Panc1 (cell line): ENCODE data around the gene MAD1L1. TPM values are rescaled to one million over a fixed set of nuclear protein-coding genes. Genes with fewer than 3 reads are reported as not detected.

ENCODE experiments used
- ATAC-seq: fragments of 200-7000 bp; cut with Tn5 transposase; 2 replicates; pipeline ENCODE4 v1.9.1; 2020; ENCODE audit warnings: mild to moderate bottlenecking, moderate library complexity
- BruUV-seq: library from RNA; stranded (reverse); fragments of 400-500 nt; replicated peaks from 2 replicates; lab custom pipeline; 2021; lab: Mats Ljungman, UMichigan
- CTCF ChIA-PET: fragments of 300-600 bp; sonication (Branson Sonifier 250); formaldehyde crosslinking; loops from one replicate; lab custom pipeline; 2022; ENCODE audit warnings: antibody characterized with exemption; lab: Charles Lee
- POLR2A ChIA-PET: fragments of 300-600 bp; sonication (Branson Sonifier 250); formaldehyde crosslinking; loops from one replicate; lab custom pipeline; 2022; ENCODE audit warnings: antibody characterized with exemption; lab: Charles Lee
- DNase-seq: peaks from one replicate; pipeline ENCODE4 v3.0.0-alpha.2; 2010; ENCODE audit warnings: low read depth, low spot score
- H3K27ac ChIP-seq: 2 replicates; pipeline ENCODE4 v1.5.1; 2011; ENCODE audit warnings: mild to moderate bottlenecking, low read length, inconsistent platforms
- H3K27me3 ChIP-seq: fragments of 200-500 bp; sonication (Bioruptor generic); 2 replicates; pipeline ENCODE4 v1.6.0; 2014; ENCODE audit warnings: low read length, inconsistent platforms; ENCODE audit not compliant: control insufficient read depth, insufficient read depth
- H3K36me3 ChIP-seq: fragments of 200-500 bp; sonication (Bioruptor generic); 2 replicates; pipeline ENCODE4 v1.5.1; 2014; ENCODE audit warnings: inconsistent platforms, mild to moderate bottlenecking, low read length, moderate library complexity; ENCODE audit not compliant: control insufficient read depth, insufficient read depth
- H3K4me1 ChIP-seq: 2 replicates; pipeline ENCODE4 v1.5.1; 2011; ENCODE audit warnings: inconsistent platforms, mild to moderate bottlenecking, low read length, moderate library complexity; ENCODE audit not compliant: control insufficient read depth, insufficient read depth
- H3K4me3 ChIP-seq, 2 experiments: 2 replicates each; pipeline ENCODE4 v1.5.1; 2011 to 2012; ENCODE audit warnings: low read depth in 2 of 2, low read length in 2 of 2, mild to moderate bottlenecking in 2 of 2, inconsistent platforms in 1 of 2, moderate library complexity in 1 of 2
- H3K9me3 ChIP-seq: fragments of 200-500 bp; sonication (Bioruptor generic); 2 replicates; pipeline ENCODE4 v1.5.1; 2014; ENCODE audit warnings: low read depth, mild to moderate bottlenecking, inconsistent platforms, low read length, moderate library complexity; ENCODE audit not compliant: control insufficient read depth, insufficient read depth
- POLR2AphosphoS5 ChIP-seq: IDR thresholded peaks from 2 replicates; pipeline ENCODE4 v1.6.1; 2012; ENCODE audit warnings: mild to moderate bottlenecking, low read depth, low read length, moderate library complexity
- SIN3A ChIP-seq: IDR thresholded peaks from 2 replicates; pipeline ENCODE4 v1.6.1; 2012; ENCODE audit warnings: low read depth, mild to moderate bottlenecking, low read length, moderate library complexity, borderline replicate concordance; ENCODE audit not compliant: insufficient read depth
- TCF7L2 ChIP-seq: IDR thresholded peaks from 2 replicates; pipeline ENCODE4 v1.6.1; 2011; ENCODE audit warnings: mild to moderate bottlenecking, low read depth, low read length, inconsistent platforms
- in situ Hi-C: cut with HindIII; loops from 2 replicates; pipeline ENCODE4 v1.10.0; 2016; ENCODE audit warnings: low sequenced_read_pairs, low pct_unique_long_range_greater_than_20kb
- intact Hi-C: fragments of 100-400 bp; cut with micrococcal nuclease; formaldehyde crosslinking; loops from one replicate; pipeline ENCODE4 v1.10.0; 2022; ENCODE audit not compliant: unreplicated experiment
- total RNA-seq: library from RNA; stranded (reverse); gene quantifications from one replicate; pipeline ENCODE4 v1.2.1, GENCODE V29; 2021; ENCODE audit not compliant: unreplicated experiment
- TF ChIP-seq, protein P1 (sequence below), 2 experiments: IDR thresholded peaks; 2 replicates each; pipeline ENCODE4 v1.6.1; 2011 to 2012; ENCODE audit warnings: low read depth in 2 of 2, control low read depth in 1 of 2, low read length in 1 of 2, mild to moderate bottlenecking in 1 of 2, moderate library complexity in 1 of 2; ENCODE audit not compliant: insufficient read depth in 1 of 2
- TF ChIP-seq, protein P2 (sequence below): fragments of 450-650 bp; IDR thresholded peaks from 2 replicates; pipeline ENCODE4 v1.5.1; 2017; ENCODE audit warnings: mild to moderate bottlenecking

The MAD1L1 gene
- total RNA-seq, 1 experiment from 2014 or later: 70.8 TPM

DNA sequence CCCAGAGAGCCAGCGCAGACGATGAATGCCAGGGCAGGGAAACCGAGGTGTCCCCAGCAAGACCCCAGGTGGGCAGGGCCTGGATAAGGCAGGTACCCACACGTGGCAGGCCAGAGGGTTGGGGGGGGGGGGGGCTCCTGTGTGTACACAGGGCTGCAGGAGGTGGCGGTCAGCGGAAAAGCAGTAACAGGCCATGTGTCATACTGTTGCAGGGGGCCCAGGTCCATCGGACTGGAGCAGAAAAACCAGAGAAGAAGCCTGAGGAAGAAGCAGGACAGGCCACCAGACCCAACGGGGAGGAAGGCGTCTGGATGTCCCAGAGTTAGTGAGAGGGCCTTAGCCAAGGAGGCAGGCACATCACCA, 116.3 kb downstream of the MAD1L1 start:
- TF ChIP-seq TCF7L2: no peak
- no peak for TF ChIP-seq POLR2AphosphoS5
- TF ChIP-seq SIN3A: no peak
- TF ChIP-seq, protein P1, sequence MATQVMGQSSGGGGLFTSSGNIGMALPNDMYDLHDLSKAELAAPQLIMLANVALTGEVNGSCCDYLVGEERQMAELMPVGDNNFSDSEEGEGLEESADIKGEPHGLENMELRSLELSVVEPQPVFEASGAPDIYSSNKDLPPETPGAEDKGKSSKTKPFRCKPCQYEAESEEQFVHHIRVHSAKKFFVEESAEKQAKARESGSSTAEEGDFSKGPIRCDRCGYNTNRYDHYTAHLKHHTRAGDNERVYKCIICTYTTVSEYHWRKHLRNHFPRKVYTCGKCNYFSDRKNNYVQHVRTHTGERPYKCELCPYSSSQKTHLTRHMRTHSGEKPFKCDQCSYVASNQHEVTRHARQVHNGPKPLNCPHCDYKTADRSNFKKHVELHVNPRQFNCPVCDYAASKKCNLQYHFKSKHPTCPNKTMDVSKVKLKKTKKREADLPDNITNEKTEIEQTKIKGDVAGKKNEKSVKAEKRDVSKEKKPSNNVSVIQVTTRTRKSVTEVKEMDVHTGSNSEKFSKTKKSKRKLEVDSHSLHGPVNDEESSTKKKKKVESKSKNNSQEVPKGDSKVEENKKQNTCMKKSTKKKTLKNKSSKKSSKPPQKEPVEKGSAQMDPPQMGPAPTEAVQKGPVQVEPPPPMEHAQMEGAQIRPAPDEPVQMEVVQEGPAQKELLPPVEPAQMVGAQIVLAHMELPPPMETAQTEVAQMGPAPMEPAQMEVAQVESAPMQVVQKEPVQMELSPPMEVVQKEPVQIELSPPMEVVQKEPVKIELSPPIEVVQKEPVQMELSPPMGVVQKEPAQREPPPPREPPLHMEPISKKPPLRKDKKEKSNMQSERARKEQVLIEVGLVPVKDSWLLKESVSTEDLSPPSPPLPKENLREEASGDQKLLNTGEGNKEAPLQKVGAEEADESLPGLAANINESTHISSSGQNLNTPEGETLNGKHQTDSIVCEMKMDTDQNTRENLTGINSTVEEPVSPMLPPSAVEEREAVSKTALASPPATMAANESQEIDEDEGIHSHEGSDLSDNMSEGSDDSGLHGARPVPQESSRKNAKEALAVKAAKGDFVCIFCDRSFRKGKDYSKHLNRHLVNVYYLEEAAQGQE (IDR thresholded peaks at IDR 0.05; ENCODE audit: insufficient read depth in 1 of 2, low read depth in 2 of 2, low read length in 1 of 2): no peak
- TF ChIP-seq, protein P2, sequence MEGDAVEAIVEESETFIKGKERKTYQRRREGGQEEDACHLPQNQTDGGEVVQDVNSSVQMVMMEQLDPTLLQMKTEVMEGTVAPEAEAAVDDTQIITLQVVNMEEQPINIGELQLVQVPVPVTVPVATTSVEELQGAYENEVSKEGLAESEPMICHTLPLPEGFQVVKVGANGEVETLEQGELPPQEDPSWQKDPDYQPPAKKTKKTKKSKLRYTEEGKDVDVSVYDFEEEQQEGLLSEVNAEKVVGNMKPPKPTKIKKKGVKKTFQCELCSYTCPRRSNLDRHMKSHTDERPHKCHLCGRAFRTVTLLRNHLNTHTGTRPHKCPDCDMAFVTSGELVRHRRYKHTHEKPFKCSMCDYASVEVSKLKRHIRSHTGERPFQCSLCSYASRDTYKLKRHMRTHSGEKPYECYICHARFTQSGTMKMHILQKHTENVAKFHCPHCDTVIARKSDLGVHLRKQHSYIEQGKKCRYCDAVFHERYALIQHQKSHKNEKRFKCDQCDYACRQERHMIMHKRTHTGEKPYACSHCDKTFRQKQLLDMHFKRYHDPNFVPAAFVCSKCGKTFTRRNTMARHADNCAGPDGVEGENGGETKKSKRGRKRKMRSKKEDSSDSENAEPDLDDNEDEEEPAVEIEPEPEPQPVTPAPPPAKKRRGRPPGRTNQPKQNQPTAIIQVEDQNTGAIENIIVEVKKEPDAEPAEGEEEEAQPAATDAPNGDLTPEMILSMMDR: no peak
- Histone ChIP-seq H3K27ac (no peak overlapping the region; the same call in 1 of the 2 replicates), H3K4me1 (peaks cover 25% of the 10 kb centered on the region), H3K27me3 (no peaks in the 10 kb centered on the region), H3K4me3 (no peak overlapping the region), H3K36me3 (no peaks in the 10 kb centered on the region), H3K9me3 (no peaks in the 10 kb centered on the region)
- DNase-seq: no peak
- BruUV-seq: no TSS peak
- intact Hi-C loops: no loop called here
- POLR2A ChIA-PET: no interaction called here
- ATAC-seq: peak; percentile 15; the same call in 1 of the 2 replicates
- in situ Hi-C loops: no loop called here
- CTCF ChIA-PET: no interaction called here

DNA sequence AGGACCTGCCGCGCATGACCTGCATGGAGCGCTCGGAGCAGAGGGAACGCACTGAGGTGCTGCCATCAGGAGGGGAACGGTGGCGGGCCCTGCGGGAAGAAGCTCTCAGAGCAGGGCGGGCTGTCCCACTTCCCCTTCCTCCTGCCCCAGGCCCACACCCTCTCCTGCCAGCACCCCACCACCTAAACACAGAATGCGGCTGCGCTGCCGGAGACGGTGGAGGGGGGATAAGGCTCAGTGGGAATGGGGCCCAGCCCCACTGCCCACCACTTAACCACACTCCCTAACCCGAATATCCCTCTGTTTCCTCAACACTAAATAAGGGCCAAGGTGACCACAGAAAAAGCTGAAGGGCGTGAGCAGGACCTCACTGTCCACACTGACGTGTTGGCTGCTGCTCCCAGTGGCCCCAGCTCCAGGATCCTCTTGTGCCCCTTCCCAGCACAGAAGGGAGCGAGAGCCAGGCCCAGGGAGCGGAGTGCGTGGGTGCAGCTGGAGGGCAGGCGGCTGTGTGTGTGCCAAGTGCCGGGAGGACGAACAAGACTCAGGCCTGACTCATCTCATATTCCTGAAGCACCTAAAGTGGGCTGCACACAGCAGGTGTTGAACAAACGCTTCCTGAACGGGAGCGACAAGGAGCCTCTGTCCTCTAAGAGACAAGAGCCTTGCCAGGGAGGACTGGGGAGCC, 116.8 kb downstream of the MAD1L1 start:
- Histone ChIP-seq H3K36me3 (no peaks in the 10 kb centered on the region), H3K27ac (peak overlapping the region; percentile 37), H3K9me3 (no peaks in the 10 kb centered on the region), H3K27me3 (no peaks in the 10 kb centered on the region), H3K4me1 (peaks cover 30% of the 10 kb centered on the region), H3K4me3 (no peak overlapping the region)
- TF ChIP-seq POLR2AphosphoS5 (no peak), TCF7L2 (no peak), SIN3A (no peak)
- TF ChIP-seq, protein P2: no peak
- TF ChIP-seq, protein P1 (IDR thresholded peaks at IDR 0.05; ENCODE audit: insufficient read depth in 1 of 2, low read depth in 2 of 2, low read length in 1 of 2): no peak
- BruUV-seq: no TSS peak
- DNase-seq: no peak
- intact Hi-C loops: no loop called here
- peak; percentile 47 for ATAC-seq
- in situ Hi-C loops: no loop called here
- POLR2A ChIA-PET: no interaction called here
- CTCF ChIA-PET: no interaction called here
